GM21786 (cell line): Measurements from ENCODE around the gene DSC3.

Experiments used
- ATAC-seq: cut with Tn5 transposase; IDR thresholded peaks from one replicate; pipeline ENCODE4 v1.9.1; 2021; ENCODE audit not compliant: unreplicated experiment

Gene DSC3

GRCh38 chr18:31042406-31043181 lies at the start of gene DSC3:
TSS of gene DSC3 (minus strand) at chr18:31042742. CDS start at chr18:31042660, 82 bp downstream.
- no peak for ATAC-seq

- ATAC-seq: no peak
These were observed 48.8 kb upstream of the DSC3 start for GRCh38 chr18:31091350-31091749.

DNA sequence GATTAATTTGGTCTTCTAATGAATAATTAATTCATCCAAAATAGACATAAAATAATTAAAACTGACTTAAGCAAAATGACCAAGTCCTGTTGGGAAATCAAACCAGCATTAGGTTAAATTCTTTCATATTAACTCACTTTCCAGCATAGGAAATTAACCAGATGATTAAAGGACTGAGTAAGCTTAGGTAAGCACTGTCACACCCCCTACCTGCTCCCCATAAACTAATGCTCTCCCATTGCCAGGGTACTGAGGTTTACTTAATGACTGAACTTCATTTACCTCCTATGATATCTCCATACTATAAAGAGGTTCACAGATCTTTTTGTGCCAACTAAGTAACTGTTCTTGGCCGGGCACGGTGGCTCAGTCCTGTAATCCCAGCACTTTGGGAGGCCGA lies 46.0 kb upstream of the DSC3 start:
- ATAC-seq: no peak

DNA sequence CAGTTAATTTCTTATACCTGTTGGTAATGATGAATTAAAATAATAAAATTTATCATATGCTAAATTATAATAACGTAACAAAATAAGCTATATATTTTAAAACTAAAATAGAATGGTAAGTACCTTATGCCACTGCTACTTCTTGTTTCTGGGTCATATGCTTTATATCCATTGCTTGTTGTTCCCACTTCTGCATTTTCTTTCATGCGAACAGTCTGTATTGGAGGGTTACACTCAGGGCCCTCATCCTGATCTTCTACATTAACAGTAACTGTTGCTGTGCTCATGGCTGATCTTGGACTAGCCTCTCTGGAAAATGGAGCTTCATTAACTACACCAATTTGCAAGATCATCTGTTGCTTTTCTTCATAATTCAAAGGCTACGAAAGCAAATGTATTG lies 37.4 kb upstream of the DSC3 start:
- no peak for ATAC-seq

GRCh38 chr18:31077878-31078277 lies 35.3 kb upstream of the DSC3 start:
- no peak for ATAC-seq

DNA sequence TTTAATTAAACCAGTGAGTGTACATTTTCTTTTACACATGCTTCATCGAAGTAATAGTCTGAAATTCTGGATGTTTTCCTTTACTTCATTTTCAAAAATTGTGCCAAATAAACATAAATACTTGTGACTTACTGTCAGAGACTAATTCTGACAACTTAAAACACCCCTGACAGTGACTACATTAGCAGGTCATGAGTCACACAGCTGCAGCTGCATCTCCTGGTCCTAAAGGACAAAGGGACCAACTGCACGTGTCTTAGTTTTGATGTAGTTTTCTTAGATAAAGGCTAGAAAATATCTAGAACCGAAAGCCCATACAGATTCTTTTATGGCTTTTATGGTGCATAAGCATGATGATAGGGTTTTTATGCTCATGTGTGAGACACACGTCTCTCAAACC lies 29.6 kb upstream of the DSC3 start:
- no peak for ATAC-seq

- ATAC-seq: no peak
These were observed 27.7 kb upstream of the DSC3 start for GRCh38 chr18:31070206-31070605.

DNA sequence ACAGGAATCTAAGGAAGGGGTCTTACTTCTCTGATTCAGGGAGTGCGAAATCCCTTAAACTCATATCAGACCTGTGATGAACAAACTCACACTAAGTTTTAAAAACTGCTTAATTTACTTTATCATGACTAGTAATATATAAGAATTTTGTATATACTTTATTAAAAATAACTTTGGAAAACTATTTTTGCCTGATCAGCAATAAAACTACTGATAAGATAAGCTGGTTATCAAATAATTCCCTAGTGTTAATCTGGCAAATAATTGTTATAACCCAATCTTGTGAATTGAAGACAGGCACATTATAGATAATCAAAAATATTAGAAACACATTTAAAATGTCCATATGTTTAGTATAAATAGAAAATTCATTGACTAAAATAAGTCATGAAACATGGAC lies 23.7 kb upstream of the DSC3 start:
- ATAC-seq: no peak

- no peak for ATAC-seq
These were observed 22.7 kb upstream of the DSC3 start for GRCh38 chr18:31065036-31065773.

DNA sequence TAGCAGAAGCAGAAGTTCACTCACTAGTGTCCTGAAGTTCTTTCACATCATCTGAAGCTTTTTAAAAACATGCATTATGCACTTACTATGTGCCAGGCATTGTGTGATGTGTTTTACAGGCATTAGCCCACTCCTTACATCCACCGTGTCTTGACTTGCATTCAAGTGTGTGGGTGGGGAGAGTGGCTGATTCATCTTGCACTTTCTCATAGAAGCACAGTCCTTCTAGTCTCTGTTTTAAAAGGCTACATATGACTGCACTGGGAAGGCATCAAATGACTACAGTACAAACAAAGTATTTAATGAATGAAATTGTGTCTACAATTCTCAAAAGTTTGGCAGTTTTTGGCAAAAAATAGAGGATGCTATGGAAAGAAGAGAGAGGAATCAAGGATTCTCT lies 21.6 kb upstream of the DSC3 start:
- ATAC-seq: peak; percentile 58

GRCh38 chr18:31061945-31062344 lies 19.4 kb upstream of the DSC3 start:
- ATAC-seq: peak; percentile 52

- ATAC-seq: no peak
These were observed 16.4 kb upstream of the DSC3 start for GRCh38 chr18:31058897-31059296.

- no peak for ATAC-seq
These were observed 15.4 kb upstream of the DSC3 start for GRCh38 chr18:31057917-31058316.

- ATAC-seq: no peak
These were observed 14.5 kb upstream of the DSC3 start for GRCh38 chr18:31057051-31057450.

DNA sequence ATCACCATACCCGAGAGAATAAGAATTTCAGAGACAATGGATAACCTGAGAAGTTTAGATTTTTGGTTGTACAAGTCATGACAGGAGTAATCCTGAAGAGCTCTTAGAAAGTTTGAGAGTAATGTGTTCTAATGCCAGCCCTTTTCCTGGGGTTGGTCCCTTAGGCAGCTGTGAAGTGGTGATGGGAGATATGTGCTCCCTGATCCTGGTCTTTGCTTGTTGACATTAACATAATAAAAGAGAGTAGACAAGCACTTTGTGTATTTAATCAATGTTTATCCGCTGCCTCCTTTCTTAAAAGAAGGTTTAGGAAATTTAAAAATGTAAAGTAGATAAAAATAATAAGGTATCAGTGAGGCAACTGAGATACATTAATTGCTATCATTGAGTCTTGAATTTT lies 13.8 kb upstream of the DSC3 start:
- no peak for ATAC-seq

- no peak for ATAC-seq
These were observed 8.1 kb upstream of the DSC3 start for GRCh38 chr18:31050635-31051034.

DNA sequence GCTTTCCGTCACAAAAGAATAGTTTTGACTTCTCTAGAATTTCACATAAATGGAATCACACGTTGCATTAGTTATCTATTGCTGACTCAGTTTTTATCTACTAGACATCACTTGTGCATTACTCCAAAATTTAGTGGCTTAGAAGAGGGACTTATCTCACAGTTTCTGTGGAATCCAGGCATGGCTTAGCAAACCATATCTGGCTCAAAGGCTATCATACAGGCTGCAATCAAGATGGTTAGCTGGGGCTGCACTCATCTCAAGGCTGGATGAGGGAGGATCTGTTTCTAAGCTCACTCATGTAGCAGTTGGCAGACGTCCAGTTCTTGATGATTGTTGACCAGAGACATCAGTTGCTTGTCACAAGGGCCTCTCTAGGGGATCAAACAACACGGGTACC lies 6.6 kb upstream of the DSC3 start:
- no peak for ATAC-seq

DNA sequence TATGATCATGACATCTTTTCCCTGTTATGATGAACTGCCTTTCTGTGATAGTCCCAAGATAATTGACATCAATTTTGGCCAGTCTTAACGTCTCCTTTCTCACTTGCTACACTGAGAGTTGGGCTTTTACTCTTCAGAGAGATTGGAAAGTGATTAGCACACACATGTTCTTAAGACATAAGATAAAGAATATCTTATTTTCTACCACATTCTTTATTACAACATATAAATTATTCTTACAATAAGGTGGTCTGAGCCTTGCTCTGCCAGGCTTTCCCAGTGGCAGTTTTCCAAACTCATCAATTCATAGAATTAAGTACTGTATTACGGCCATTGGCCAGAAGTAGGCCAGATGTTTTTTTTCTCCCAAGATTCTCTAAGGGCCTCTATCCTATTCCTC lies 5.7 kb upstream of the DSC3 start:
- ATAC-seq: no peak

GRCh38 chr18:31046916-31047315 lies 4.4 kb upstream of the DSC3 start:
- no peak for ATAC-seq

DNA sequence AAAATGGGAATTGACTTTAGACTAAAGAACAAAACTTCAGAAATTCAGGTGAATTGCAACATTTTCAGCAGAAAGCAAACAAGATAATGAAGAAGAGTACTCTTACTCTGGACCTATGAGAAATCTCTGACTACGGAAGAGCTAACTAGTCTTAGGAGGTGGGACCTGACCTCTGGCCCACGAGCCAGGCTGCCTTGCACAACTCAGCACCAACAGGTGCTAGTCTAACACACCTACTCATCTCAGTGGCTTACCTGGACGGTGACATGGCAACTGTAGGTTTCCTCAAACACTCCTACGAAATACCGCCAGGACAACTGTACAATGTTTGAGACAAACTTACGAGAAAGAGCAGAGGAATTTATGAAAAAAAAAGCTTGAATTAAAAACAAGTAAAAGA lies 3.1 kb upstream of the DSC3 start:
- ATAC-seq: no peak

GRCh38 chr18:31044926-31045325 lies 2.4 kb upstream of the DSC3 start:
- no peak for ATAC-seq

GRCh38 chr18:31043709-31044108 lies 1.2 kb upstream of the DSC3 start:
- ATAC-seq: no peak

DNA sequence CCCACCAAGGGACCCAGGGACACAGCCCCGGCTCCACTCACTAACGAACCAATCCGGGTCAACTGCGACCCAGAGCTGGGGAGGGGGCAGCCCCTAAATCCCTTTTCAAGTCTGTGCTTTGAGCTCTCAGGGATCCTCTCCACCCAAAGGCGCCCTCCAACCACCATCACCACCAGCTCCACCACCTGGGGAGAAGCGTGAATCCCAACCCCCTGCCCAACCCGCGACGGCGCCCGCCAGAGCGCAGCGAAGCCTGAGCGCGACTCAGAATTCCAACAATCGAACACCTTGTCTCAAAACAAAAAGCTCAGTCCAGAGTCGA lies 497 bp downstream of the DSC3 start:
- no peak for ATAC-seq
